HG03280 (cell line): Measurements from ENCODE around the gene NCK1.
"Not testable (repeated sequence)": the region's sequence is repeated elsewhere in the genome, so short reads cannot be mapped to it uniquely, and the experiment has no call there.

Source experiments
- ATAC-seq: cut with Tn5 transposase; IDR thresholded peaks from one replicate; pipeline ENCODE4 v1.9.1; 2021; ENCODE audit warnings: mild to moderate bottlenecking, moderate library complexity; ENCODE audit not compliant: unreplicated experiment

The NCK1 gene

DNA sequence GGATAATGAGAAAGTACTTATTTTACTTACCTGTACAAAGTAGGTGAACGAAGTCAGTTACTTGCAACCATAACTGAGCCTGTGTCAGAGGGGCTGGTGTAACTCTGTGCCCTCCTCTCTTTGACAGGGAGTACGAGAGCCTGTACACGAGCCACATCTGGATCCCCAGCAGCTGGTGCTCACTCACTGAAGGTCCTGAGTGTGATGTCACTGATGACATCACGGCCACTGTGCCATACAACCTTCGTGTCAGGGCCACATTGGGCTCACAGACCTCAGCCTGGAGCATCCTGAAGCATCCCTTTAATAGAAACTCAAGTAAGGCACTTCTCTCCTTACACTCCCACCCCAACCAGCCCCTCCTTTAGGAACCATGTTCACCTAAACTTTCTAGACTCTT is 120.0 kb downstream of the NCK1 start:
- ATAC-seq: no peak

GRCh38 chr3:136982520-136983138 is 120.6 kb downstream of the NCK1 start:
- no peak for ATAC-seq

- ATAC-seq: no peak
These were observed 122.8 kb downstream of the NCK1 start for GRCh38 chr3:136984837-136985236.

DNA sequence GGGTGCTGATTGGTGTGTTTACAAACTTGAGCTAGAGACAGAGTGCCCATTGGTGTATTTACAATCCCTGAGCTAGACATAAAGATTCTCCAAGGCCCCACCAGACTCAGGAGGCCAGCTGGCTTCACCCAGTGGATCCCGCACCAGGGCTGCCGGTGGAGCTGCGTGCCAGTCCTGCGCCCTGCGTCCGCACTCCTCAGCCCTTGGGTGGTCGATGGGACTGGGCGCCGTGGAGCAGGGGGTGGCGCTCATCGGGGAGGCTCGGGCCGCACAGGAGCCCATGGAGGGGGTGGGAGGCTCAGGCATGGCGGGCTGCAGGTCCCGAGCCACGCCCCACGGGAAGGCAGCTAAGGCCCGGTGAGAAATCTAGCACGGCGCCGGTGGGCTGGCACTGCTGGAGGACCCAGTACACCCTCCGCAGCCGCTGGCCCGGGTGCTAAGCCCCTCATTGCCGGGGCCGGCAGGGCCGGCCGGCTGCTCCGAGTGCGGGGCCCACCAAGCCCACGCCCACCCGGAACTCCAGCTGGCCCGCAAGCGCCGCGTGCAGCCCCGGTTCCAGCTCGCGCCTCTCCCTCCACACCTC is 125.5 kb downstream of the NCK1 start:
- not testable (repeated sequence) for ATAC-seq

DNA sequence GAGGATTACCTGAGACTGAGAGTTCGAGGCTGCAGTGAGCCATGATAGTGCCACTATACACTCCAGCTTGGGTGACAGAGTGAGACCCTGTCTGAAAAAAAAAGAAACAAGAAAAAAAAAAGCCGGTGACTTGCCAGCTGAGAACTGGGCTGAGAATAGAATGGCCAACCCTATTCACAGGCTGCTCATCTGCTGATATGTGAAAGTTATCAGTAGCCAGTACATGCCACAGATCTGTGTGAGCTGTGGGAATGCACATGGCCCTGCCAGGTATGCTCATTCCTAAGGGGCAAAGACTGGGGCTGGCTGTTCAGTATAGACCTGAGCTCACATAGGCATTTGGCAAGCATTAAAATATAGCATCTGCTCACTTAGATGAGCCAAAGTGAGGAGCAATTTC is 126.6 kb downstream of the NCK1 start:
- no peak for ATAC-seq

GRCh38 chr3:136989781-136990524 is 127.9 kb downstream of the NCK1 start:
- ATAC-seq: no peak

- ATAC-seq: no peak
These were observed 128.8 kb downstream of the NCK1 start for GRCh38 chr3:136990826-136991225.

GRCh38 chr3:136992115-136992514 is 130.1 kb downstream of the NCK1 start:
- no peak for ATAC-seq

DNA sequence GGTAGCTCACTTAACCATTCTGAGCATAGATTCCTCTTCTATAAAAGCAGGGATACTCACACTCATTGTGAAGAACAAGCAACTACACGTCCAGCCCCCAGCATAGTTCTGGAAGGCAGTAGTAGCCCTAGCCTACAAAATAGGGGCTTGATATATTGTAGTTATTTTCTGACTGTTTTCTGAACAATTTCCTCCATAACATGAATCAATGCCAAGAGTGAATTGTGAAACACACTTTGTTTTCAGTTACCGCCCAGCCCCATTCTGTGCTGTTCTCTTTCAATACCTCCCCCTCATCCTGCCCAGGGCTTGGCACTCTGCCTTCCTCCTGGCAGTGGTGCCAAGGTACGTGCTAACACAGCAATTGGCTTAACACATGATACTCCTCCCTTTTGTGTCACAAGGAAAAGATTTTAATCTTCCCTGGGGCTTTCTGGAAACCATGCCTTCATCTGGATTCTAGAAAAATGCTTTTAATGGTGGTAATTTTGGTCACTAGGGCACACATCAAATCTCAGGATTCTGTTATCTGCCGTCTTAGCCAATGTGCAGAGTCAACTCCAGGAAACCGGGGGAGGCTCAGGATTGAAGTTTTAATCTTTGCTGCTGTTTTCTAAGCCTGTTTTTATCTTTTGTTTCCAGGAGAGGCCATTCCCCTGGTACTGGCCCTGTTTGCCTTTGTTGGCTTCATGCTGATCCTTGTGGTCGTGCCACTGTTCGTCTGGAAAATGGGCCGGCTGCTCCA is 132.9 kb downstream of the NCK1 start:
- no peak for ATAC-seq

- ATAC-seq: no peak
These were observed 133.6 kb downstream of the NCK1 start for GRCh38 chr3:136995652-136996051.
